ENCODE results near the gene NMT1.

Gene NMT1

GRCh38 chr17:45060797-45061605 lies at the start of gene NMT1:
NMT1 (plus strand) TSS chr17:45061317; CDS start chr17:45061330, 13 bp downstream.
- DNase-seq: peak; percentile 99

DNA sequence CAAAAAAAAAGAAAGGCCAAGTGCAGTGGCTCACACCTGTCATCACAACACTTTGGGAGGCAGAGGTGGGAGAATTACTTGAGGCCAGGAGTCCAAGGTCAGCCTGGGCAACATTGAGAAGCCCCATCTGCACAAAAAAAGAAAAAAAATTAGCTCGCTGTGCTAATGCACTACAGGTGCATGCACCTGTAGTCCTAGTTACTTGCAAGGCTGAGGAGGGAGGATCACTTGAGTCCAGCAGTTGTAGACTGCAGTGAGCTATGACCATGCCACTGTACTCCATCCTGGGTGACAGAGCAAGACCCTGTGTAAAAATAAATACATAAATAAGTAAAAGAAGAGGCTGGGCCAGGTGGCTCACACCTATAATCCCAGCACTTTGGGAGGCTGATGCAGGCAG lies 49.4 kb upstream of the NMT1 start:
- no peak for DNase-seq

- peak; percentile 88 for DNase-seq
Observed at GRCh38 chr17:45013021-45013997, 47.8 kb upstream of the NMT1 start.

GRCh38 chr17:45016237-45016636 lies 44.9 kb upstream of the NMT1 start:
- DNase-seq: no peak

DNA sequence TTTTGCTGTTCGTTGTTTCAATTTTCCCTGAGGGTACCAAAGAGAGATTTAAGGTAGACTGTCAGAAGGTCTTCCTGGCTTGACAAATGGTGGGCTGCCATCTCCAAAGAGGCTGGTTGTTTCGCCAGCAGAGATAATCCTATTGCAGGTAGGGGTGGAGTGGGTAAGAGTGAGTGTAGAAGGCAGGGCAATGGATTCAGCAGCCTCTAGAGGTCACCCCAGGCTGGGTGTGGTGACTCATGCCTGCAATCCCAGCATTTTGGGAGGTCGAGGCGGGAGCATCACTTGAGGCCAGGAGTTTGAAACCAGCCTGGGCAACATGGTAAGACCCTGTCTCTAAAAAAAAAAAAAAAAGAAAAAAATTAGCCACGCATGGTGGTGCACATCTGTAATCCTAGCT lies 44.3 kb upstream of the NMT1 start:
- DNase-seq: no peak

GRCh38 chr17:45018514-45018847 lies 42.6 kb upstream of the NMT1 start:
- DNase-seq: no peak

GRCh38 chr17:45018848-45019711 lies 42.0 kb upstream of the NMT1 start:
- DNase-seq: peak; percentile 33

- no peak for DNase-seq
Observed at GRCh38 chr17:45020354-45021138, 40.6 kb upstream of the NMT1 start.

DNA sequence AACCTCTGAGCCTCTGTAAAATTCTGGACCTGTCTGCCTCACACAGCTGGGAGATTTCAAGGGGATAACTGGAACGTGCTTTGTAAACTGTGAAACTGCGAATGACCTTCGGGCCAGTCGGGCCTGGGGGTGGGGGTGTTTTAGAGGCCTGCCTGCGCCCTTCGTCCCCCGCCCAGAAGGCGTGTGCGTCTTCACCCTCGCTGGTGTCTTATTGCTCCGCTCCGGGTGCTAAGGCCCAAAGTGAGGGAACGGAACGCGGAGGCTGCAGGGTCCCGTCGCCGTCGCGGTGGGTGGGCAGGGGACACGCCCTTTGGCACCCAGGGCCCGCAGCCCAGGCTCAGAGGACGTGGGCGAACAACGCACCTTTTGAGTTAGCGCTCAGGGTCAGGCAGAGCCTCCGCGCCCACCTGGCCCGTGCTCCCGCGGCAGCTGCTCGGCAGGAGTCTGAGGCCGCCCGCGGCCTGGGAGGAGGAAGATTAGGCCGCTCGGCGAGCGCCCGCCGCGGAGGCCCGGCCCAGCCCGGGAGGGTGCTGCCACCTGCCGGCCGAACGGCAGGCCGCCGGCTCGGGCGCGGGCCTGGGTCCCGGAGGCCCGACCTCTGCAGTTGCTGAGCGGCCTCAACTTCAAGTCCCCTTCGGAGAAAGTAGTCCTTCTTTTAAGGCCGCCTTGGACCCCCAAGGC lies 39.4 kb upstream of the NMT1 start:
- DNase-seq: no peak

DNA sequence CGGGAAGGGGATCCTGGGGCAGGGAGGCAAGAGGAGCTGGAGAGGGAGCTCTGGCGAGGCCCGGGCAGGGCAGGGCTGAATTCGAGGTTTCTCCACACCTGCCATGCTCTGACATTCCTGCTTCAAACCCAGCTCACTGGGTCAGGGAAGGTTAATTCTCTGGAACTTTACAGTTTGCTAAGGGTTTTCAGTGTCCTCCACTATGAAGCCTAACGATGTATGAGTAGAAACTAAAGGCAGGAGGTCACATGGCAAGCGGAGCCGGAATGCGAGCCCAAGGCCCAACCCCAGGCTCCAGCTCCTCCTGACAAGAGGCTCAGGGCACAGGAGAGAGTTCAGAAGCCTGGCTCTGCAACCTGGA lies 38.8 kb upstream of the NMT1 start:
- no peak for DNase-seq

DNA sequence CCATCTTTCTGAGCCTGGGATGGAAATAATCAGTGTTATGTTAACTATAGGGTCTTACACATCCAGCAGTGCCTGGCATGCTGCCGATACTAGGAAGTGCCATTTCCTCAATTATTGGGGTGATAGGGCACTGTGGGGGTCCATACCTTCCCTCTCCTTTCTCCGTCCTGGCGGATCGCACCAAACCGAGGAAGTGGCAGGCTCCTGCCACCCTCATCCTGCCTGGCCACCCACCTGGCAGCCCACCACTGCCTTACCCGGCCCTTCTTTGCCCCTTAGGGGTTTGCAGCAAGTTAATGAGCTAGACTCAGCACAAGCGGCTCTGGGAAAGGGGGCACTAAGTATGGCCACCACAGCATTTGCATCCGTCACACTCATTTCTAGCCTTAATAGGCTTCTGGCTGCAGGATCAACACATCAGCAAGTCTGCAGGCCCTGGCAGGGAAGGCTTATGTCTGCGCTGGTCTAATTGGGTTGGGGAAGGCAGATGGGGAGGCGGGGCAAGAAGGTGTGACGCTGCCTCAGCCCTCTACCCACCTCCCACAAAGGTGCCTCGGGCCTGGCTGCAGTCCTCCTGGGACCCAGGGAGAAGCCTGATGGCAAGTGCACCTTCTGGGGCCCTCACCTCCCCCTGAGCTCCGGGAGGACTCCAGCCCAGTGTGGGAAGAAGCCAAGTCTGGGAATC lies 38.3 kb upstream of the NMT1 start:
- DNase-seq: no peak

DNA sequence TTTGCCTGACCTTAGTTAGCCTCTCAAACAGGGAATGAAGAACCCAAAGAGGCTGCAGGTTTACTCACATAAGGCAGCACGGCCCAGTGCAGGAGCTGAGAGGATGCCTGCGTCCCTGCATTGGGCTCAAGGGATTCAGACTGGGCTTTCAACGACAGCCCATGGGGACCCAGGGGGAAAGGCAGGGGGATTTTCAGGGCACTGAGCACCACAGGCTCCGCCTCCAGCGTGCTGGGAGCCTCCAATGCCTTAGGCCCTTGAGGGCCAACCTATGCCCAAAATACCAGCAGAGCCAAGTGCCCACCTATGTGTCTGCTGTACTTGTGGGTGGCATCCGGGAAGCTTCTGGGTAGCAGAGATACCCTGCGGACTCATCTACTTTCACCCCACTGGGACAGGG lies 32.0 kb upstream of the NMT1 start:
- no peak for DNase-seq

DNA sequence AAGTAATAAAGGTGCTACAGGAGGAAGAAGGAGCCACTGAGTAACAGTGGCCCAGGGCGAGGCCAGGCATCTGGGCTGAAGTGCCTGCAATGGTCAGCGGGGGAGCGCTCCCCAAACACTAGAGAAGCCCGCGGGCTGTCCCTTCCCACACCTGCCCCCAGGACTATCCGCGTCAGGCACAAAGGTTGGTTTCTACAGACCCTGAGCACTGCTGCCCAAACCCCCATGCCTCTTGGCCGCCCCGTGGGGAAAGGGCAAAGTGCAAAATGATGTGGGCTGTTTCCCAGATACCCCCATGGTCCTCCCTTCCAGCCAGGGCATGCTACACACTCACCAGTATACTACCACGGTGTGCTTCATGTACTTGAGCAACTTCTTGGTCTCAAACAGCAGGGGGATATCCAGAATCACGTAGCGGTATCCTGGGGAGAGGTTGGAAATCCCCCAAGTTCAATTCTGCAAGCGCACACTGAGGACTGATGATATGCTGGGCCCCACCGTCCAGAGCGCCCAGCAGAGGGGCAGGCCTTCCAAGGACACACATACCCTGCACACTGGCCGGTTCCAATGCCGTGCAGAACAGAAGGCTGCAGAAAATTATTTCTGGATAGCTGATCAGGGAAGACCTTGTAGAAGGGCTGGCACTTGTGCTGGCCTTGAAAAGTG lies 31.2 kb upstream of the NMT1 start:
- no peak for DNase-seq

- no peak for DNase-seq
Observed at GRCh38 chr17:45030733-45031132, 30.4 kb upstream of the NMT1 start.

GRCh38 chr17:45031231-45032173 lies 29.6 kb upstream of the NMT1 start:
- DNase-seq: no peak

DNA sequence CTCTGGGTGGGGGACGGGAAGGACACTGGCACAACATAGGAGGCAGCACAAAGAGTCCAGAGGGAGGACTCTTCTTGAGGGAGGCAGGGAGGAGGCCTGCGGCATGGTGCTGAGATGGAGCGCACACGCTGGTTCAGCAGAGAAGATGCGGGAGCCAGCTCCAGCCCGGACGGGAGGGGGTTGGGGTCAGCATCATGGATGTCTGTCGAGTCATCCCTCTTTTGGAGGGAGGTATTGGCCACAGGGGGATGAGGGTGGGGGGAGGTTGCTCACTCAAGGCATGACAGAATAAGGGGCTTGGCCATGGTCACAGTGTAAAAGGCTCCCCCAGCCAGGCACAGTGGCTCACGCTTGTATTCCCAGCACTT lies 29.0 kb upstream of the NMT1 start:
- no peak for DNase-seq

GRCh38 chr17:45034599-45034998 lies 26.5 kb upstream of the NMT1 start:
- DNase-seq: no peak

GRCh38 chr17:45035848-45036247 lies 25.3 kb upstream of the NMT1 start:
- no peak for DNase-seq

DNA sequence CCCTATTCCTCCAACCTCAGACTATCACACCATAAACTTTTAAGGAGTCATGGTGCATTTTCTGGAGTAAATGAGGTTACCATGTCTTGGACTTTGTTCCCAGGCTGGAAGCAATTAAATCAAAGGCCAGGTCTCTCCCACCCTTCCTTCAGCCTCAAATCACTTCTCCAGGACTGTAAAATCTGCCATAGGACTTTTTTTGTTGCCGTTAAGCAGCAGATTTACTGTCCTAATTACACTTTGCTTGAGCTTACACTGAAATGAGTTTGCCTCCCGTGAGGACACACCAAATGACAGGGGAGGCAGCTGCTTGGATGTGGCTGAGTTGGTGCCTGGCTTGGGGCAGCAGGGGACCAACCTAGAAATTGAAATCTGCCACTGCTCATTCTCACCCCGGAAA lies 24.4 kb upstream of the NMT1 start:
- DNase-seq: no peak
